Stimulated activated CD4-positive, alpha-beta T cell treated with anti-CD3 and anti-CD28 coated beads, Interleukin-1b, Interleukin-23, amount 100 ng/mL, for 1 hour (primary cell): ENCODE results near the gene PTPRN2.

Experiments
- DNase-seq, 2 donors: peaks; one replicate each; pipeline ENCODE4 v3.0.0-alpha.2; 2020; ENCODE audit warnings: low read depth in 2 of 2

Gene PTPRN2

GRCh38 chr7:158117341-158118222 is 470.0 kb downstream of the PTPRN2 start:
- no peak for DNase-seq

GRCh38 chr7:158116235-158116634 is 471.4 kb downstream of the PTPRN2 start:
- DNase-seq: no peak

GRCh38 chr7:158114056-158114850 is 473.4 kb downstream of the PTPRN2 start:
- DNase-seq: no peak

- DNase-seq: no peak
These were observed 474.1 kb downstream of the PTPRN2 start for GRCh38 chr7:158113321-158114025.

- DNase-seq: no peak
These were observed 474.9 kb downstream of the PTPRN2 start for GRCh38 chr7:158112571-158113320.

- DNase-seq: no peak
These were observed 475.6 kb downstream of the PTPRN2 start for GRCh38 chr7:158111906-158112570.

- DNase-seq: no peak
These were observed 476.4 kb downstream of the PTPRN2 start for GRCh38 chr7:158111049-158111751.

GRCh38 chr7:158110661-158111048 is 477.0 kb downstream of the PTPRN2 start:
- DNase-seq: no peak

- DNase-seq: no peak
These were observed 477.5 kb downstream of the PTPRN2 start for GRCh38 chr7:158110034-158110590.

- DNase-seq: no peak
These were observed 478.1 kb downstream of the PTPRN2 start for GRCh38 chr7:158109364-158110033.

- no peak for DNase-seq
These were observed 478.9 kb downstream of the PTPRN2 start for GRCh38 chr7:158108646-158109293.

- no peak for DNase-seq
These were observed 479.8 kb downstream of the PTPRN2 start for GRCh38 chr7:158107806-158108205.

GRCh38 chr7:158106272-158106671 is 481.4 kb downstream of the PTPRN2 start:
- DNase-seq: no peak

- no peak for DNase-seq
These were observed 484.2 kb downstream of the PTPRN2 start for GRCh38 chr7:158103378-158103777.

GRCh38 chr7:158102897-158103296 is 484.7 kb downstream of the PTPRN2 start:
- no peak for DNase-seq

GRCh38 chr7:158101821-158102450 is 485.7 kb downstream of the PTPRN2 start:
- no peak for DNase-seq

- no peak for DNase-seq
These were observed 489.2 kb downstream of the PTPRN2 start for GRCh38 chr7:158098125-158099030.
